ENCODE results near the gene RASSF8. TPM values are rescaled to one million over a fixed set of nuclear protein-coding genes. Genes with fewer than 3 reads are reported as not detected.

RASSF8 gene
- total RNA-seq, 1 donor from 2014 or later: 19.0 TPM

GRCh38 chr12:25988505-25988904 lies 30.0 kb downstream of the RASSF8 start:
- no peak for TF ChIP-seq CTCF (IDR thresholded peaks at IDR 0.05; ENCODE audit: insufficient read depth, low read length, severe bottlenecking)
- no peak for FAIRE-seq
- H3K36me3 ChIP-seq (ENCODE audit: control insufficient read depth, insufficient read depth, low read length): no peaks in the 10 kb centered on the region
- no peak overlapping the region for H3K4me3 ChIP-seq (ENCODE audit: low read depth, low read length)
- no peak for DNase-seq (ENCODE audit: low read depth)
- no peaks in the 10 kb centered on the region for H3K27me3 ChIP-seq (ENCODE audit: control insufficient read depth, insufficient read depth, low read length)

GRCh38 chr12:25990495-25990894 lies 32.0 kb downstream of the RASSF8 start:
- FAIRE-seq (no peak), DNase-seq (ENCODE audit: low read depth) (no peak)
- Histone ChIP-seq H3K4me3 (ENCODE audit: low read depth, low read length) (no peak overlapping the region), H3K36me3 (ENCODE audit: control insufficient read depth, insufficient read depth, low read length) (no peaks in the 10 kb centered on the region), H3K27me3 (ENCODE audit: control insufficient read depth, insufficient read depth, low read length) (no peaks in the 10 kb centered on the region)
- TF ChIP-seq CTCF (IDR thresholded peaks at IDR 0.05; ENCODE audit: insufficient read depth, low read length, severe bottlenecking): no peak

GRCh38 chr12:25992026-25992782 lies 33.7 kb downstream of the RASSF8 start:
- TF ChIP-seq CTCF (IDR thresholded peaks at IDR 0.05; ENCODE audit: insufficient read depth, low read length, severe bottlenecking): no peak
- peak; percentile 85 for DNase-seq (ENCODE audit: low read depth)
- H3K36me3 ChIP-seq (ENCODE audit: control insufficient read depth, insufficient read depth, low read length): no peaks in the 10 kb centered on the region
- FAIRE-seq: no peak
- no peak overlapping the region for H3K4me3 ChIP-seq (ENCODE audit: low read depth, low read length)
- H3K27me3 ChIP-seq (ENCODE audit: control insufficient read depth, insufficient read depth, low read length): no peaks in the 10 kb centered on the region

- no peak overlapping the region for H3K4me3 ChIP-seq (ENCODE audit: low read depth, low read length)
- FAIRE-seq: no peak
These were observed 35.6 kb downstream of the RASSF8 start for GRCh38 chr12:25993901-25994651.

DNA sequence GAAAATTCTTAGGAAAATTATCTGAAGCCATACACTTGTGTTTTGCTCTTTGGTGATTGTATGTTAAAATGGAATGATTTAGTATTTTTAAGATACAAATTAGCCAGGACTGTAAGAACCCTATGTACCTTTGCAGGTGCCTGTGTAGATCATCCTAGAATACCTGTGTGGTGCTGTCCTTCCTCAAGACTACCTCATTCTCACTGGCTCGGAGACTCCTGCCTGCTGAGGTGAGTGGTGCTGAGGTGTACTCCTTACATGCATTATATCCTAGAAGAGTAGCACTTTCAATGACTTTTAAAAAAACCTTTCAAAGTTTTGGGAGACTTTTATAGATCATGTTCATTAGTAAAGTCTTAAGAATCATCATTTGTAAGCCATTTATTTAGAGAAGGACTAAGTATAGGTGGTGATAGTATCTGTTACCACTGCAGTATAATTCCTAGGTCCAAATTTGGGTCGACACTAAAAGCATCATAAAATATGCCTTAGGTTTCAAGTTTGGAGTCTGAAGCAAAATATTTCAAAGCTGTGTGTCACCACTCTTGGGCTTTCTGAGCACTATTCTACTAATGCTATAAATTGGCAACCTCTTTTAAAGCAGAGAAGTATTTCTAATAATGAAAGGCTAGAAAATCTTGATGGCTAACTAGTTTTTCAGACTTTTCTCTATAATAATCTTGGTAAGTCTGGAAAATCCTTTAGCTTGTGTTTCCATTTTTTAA lies 36.6 kb downstream of the RASSF8 start:
- Histone ChIP-seq H3K36me3 (ENCODE audit: control insufficient read depth, insufficient read depth, low read length) (no peaks in the 10 kb centered on the region), H3K27me3 (ENCODE audit: control insufficient read depth, insufficient read depth, low read length) (no peaks in the 10 kb centered on the region), H3K4me3 (ENCODE audit: low read depth, low read length) (no peak overlapping the region)
- TF ChIP-seq CTCF (IDR thresholded peaks at IDR 0.05; ENCODE audit: insufficient read depth, low read length, severe bottlenecking): no peak
- no peak for DNase-seq (ENCODE audit: low read depth)
- FAIRE-seq: no peak

More at GRCh38 chr12:25993901-25994651, 35.6 kb downstream of the RASSF8 start:
- Histone ChIP-seq H3K27me3 (ENCODE audit: control insufficient read depth, insufficient read depth, low read length) (no peaks in the 10 kb centered on the region), H3K36me3 (ENCODE audit: control insufficient read depth, insufficient read depth, low read length) (no peaks in the 10 kb centered on the region)
- TF ChIP-seq CTCF (IDR thresholded peaks at IDR 0.05; ENCODE audit: insufficient read depth, low read length, severe bottlenecking): no peak
- no peak for DNase-seq (ENCODE audit: low read depth)

Measured in bronchial epithelial cell (primary cell).